Activated naive CD4-positive, alpha-beta T cell treated with anti-CD3 and anti-CD28 coated beads for 36 hours (primary cell): Measurements from ENCODE around the gene FBN2. TPM values are rescaled to one million over a fixed set of nuclear protein-coding genes. Genes with fewer than 3 reads are reported as not detected.

Experiments used
- CTCF ChIA-PET: fragments of 350-600 bp; sonication (Branson Sonifier 250); formaldehyde crosslinking; loops from one replicate; lab custom pipeline; 2021; ENCODE audit warnings: antibody characterized with exemption; lab: Charles Lee
- DNase-seq: peaks from one replicate; pipeline ENCODE4 v3.0.0-alpha.2; 2020
- H3K27ac Mint-ChIP-seq: one replicate; pipeline ENCODE4 v1.8.0; 2021; ENCODE audit warnings: mild to moderate bottlenecking, mixed read lengths
- H3K27me3 Mint-ChIP-seq: one replicate; pipeline ENCODE4 v1.8.0; 2021; ENCODE audit warnings: low read depth, mixed read lengths
- H3K36me3 Mint-ChIP-seq: one replicate; pipeline ENCODE4 v1.8.0; 2021; ENCODE audit warnings: low read depth, mixed read lengths
- H3K4me1 Mint-ChIP-seq: one replicate; pipeline ENCODE4 v1.8.0; 2021; ENCODE audit warnings: low read depth, mixed read lengths
- H3K4me3 Mint-ChIP-seq: one replicate; pipeline ENCODE4 v1.8.0; 2021; ENCODE audit warnings: mild to moderate bottlenecking, moderate library complexity, mixed read lengths
- H3K9me3 Mint-ChIP-seq: one replicate; pipeline ENCODE4 v1.8.0; 2021; ENCODE audit warnings: mixed read lengths
- intact Hi-C: fragments of 100-400 bp; cut with micrococcal nuclease; formaldehyde crosslinking; loops from one replicate; pipeline ENCODE4 v1.15.1; 2023
- total RNA-seq, 2 experiments: library from RNA; stranded (reverse); gene quantifications; one replicate each; pipeline ENCODE4 v1.2.3, GENCODE V29; 2021

The FBN2 gene
- total RNA-seq, 2 experiments from 2014 or later, result not detected

- no peaks in the 10 kb centered on the region for H3K36me3 Mint-ChIP-seq
- no peaks in the 10 kb centered on the region for H3K27me3 Mint-ChIP-seq
- H3K4me1 Mint-ChIP-seq, result no peaks in the 10 kb centered on the region
- no peak overlapping the region for H3K4me3 Mint-ChIP-seq
- peaks cover 6% of the 10 kb centered on the region for H3K9me3 Mint-ChIP-seq
- H3K27ac Mint-ChIP-seq, result no peak overlapping the region
- no peak for DNase-seq
- intact Hi-C loops, result no loop called here
- CTCF ChIA-PET, result no interaction called here
Observed at GRCh38 chr5:128493657-128494329, 44.3 kb downstream of the FBN2 start.

- Mint-ChIP-seq H3K4me3 (no peak overlapping the region), H3K27ac (no peak overlapping the region), H3K36me3 (no peaks in the 10 kb centered on the region), H3K9me3 (peaks cover 6% of the 10 kb centered on the region), H3K4me1 (no peaks in the 10 kb centered on the region), H3K27me3 (no peaks in the 10 kb centered on the region)
- intact Hi-C loops, result no loop called here
- DNase-seq, result no peak
- CTCF ChIA-PET, result no interaction called here
Observed at GRCh38 chr5:128491291-128491690, 46.8 kb downstream of the FBN2 start.

- DNase-seq, result no peak
- Mint-ChIP-seq H3K4me1 (no peaks in the 10 kb centered on the region), H3K9me3 (peaks cover 6% of the 10 kb centered on the region), H3K4me3 (no peak overlapping the region), H3K27me3 (no peaks in the 10 kb centered on the region), H3K27ac (no peak overlapping the region), H3K36me3 (no peaks in the 10 kb centered on the region)
- intact Hi-C loops, result no loop called here
- CTCF ChIA-PET, result no interaction called here
Observed at GRCh38 chr5:128490761-128491160, 47.3 kb downstream of the FBN2 start.

GRCh38 chr5:128487041-128487440 lies 51.0 kb downstream of the FBN2 start:
- no peak for DNase-seq
- Mint-ChIP-seq H3K9me3 (no peaks in the 10 kb centered on the region), H3K36me3 (no peaks in the 10 kb centered on the region), H3K27ac (no peak overlapping the region), H3K4me1 (no peaks in the 10 kb centered on the region), H3K4me3 (no peak overlapping the region), H3K27me3 (no peaks in the 10 kb centered on the region)
- CTCF ChIA-PET, result no interaction called here
- intact Hi-C loops, result no loop called here

GRCh38 chr5:128483738-128484137 lies 54.3 kb downstream of the FBN2 start:
- no peaks in the 10 kb centered on the region for H3K9me3 Mint-ChIP-seq
- no peaks in the 10 kb centered on the region for H3K36me3 Mint-ChIP-seq
- DNase-seq, result no peak
- no peaks in the 10 kb centered on the region for H3K4me1 Mint-ChIP-seq
- H3K4me3 Mint-ChIP-seq, result no peak overlapping the region
- no peaks in the 10 kb centered on the region for H3K27me3 Mint-ChIP-seq
- CTCF ChIA-PET, result no interaction called here
- intact Hi-C loops, result no loop called here
- no peak overlapping the region for H3K27ac Mint-ChIP-seq

- CTCF ChIA-PET, result no interaction called here
- no peak for DNase-seq
- Mint-ChIP-seq H3K9me3 (no peaks in the 10 kb centered on the region), H3K36me3 (no peaks in the 10 kb centered on the region), H3K4me3 (no peak overlapping the region), H3K27ac (no peak overlapping the region), H3K27me3 (no peaks in the 10 kb centered on the region), H3K4me1 (no peaks in the 10 kb centered on the region)
- intact Hi-C loops, result no loop called here
Observed at GRCh38 chr5:128480906-128481633, 57.0 kb downstream of the FBN2 start.

GRCh38 chr5:128480158-128480557 lies 57.9 kb downstream of the FBN2 start:
- Mint-ChIP-seq H3K4me3 (no peak overlapping the region), H3K4me1 (no peaks in the 10 kb centered on the region), H3K36me3 (no peaks in the 10 kb centered on the region), H3K27me3 (no peaks in the 10 kb centered on the region), H3K27ac (no peak overlapping the region), H3K9me3 (no peaks in the 10 kb centered on the region)
- CTCF ChIA-PET, result no interaction called here
- intact Hi-C loops, result no loop called here
- DNase-seq, result no peak

- intact Hi-C loops, result no loop called here
- Mint-ChIP-seq H3K4me3 (no peak overlapping the region), H3K9me3 (no peaks in the 10 kb centered on the region), H3K27ac (no peak overlapping the region), H3K36me3 (no peaks in the 10 kb centered on the region), H3K4me1 (no peaks in the 10 kb centered on the region), H3K27me3 (no peaks in the 10 kb centered on the region)
- DNase-seq, result no peak
- CTCF ChIA-PET, result no interaction called here
Observed at GRCh38 chr5:128478386-128479368, 59.4 kb downstream of the FBN2 start.

- no peak overlapping the region for H3K4me3 Mint-ChIP-seq
- H3K27ac Mint-ChIP-seq, result no peak overlapping the region
- no peaks in the 10 kb centered on the region for H3K9me3 Mint-ChIP-seq
- intact Hi-C loops, result no loop called here
- H3K27me3 Mint-ChIP-seq, result no peaks in the 10 kb centered on the region
- DNase-seq, result no peak
- no peaks in the 10 kb centered on the region for H3K4me1 Mint-ChIP-seq
- CTCF ChIA-PET, result no interaction called here
- no peaks in the 10 kb centered on the region for H3K36me3 Mint-ChIP-seq
Observed at GRCh38 chr5:128477944-128478343, 60.1 kb downstream of the FBN2 start.

- intact Hi-C loops, result no loop called here
- H3K27me3 Mint-ChIP-seq, result no peaks in the 10 kb centered on the region
- no peaks in the 10 kb centered on the region for H3K9me3 Mint-ChIP-seq
- DNase-seq, result no peak
- H3K36me3 Mint-ChIP-seq, result no peaks in the 10 kb centered on the region
- no peaks in the 10 kb centered on the region for H3K4me1 Mint-ChIP-seq
- CTCF ChIA-PET, result no interaction called here
- H3K27ac Mint-ChIP-seq, result no peak overlapping the region
- no peak overlapping the region for H3K4me3 Mint-ChIP-seq
Observed at GRCh38 chr5:128475693-128476092, 62.4 kb downstream of the FBN2 start.

GRCh38 chr5:128472919-128473318 lies 65.1 kb downstream of the FBN2 start:
- Mint-ChIP-seq H3K36me3 (no peaks in the 10 kb centered on the region), H3K9me3 (no peaks in the 10 kb centered on the region), H3K27ac (no peak overlapping the region), H3K27me3 (no peaks in the 10 kb centered on the region), H3K4me3 (no peak overlapping the region), H3K4me1 (no peaks in the 10 kb centered on the region)
- intact Hi-C loops, result no loop called here
- CTCF ChIA-PET, result interaction anchor here (0.6 kb wide), 2 partner anchors 47 to 1028 kb away, joined by 3 read pairs; no protein-coding TSS in a partner anchor
- DNase-seq, result no peak

- Mint-ChIP-seq H3K4me3 (no peak overlapping the region), H3K36me3 (no peaks in the 10 kb centered on the region), H3K27me3 (no peaks in the 10 kb centered on the region), H3K4me1 (no peaks in the 10 kb centered on the region), H3K27ac (no peak overlapping the region), H3K9me3 (no peaks in the 10 kb centered on the region)
- intact Hi-C loops, result no loop called here
- CTCF ChIA-PET, result no interaction called here
- DNase-seq, result no peak
Observed at GRCh38 chr5:128472036-128472435, 66.0 kb downstream of the FBN2 start.
